Central memory CD8-positive, alpha-beta T cell (primary cell): ENCODE measurements around the gene ERCC5.

Experiments
- ATAC-seq: fragments of 150-1000 bp; cut with Tn5 transposase; replicated peaks from 2 replicates; pipeline ENCODE4 v1.10.0; 2022; ENCODE audit warnings: mild to moderate bottlenecking, moderate FRiP score, moderate number of reproducible peaks; ENCODE audit not compliant: poor library complexity, severe bottlenecking; ENCODE audit errors: extremely low read depth
- DNase-seq, 2 donors: peaks; one replicate each; pipeline ENCODE4 v3.0.0; 2021; ENCODE audit warnings: low spot score in 2 of 2
- H3K27ac Mint-ChIP-seq: one replicate; pipeline ENCODE4 v1.8.0; 2022; ENCODE audit warnings: low read depth, mild to moderate bottlenecking, moderate library complexity, mixed read lengths
- H3K27me3 Mint-ChIP-seq: one replicate; pipeline ENCODE4 v1.8.0; 2022; ENCODE audit warnings: mixed read lengths
- H3K36me3 Mint-ChIP-seq: one replicate; pipeline ENCODE4 v1.8.0; 2022; ENCODE audit warnings: mild to moderate bottlenecking, moderate library complexity, mixed read lengths; ENCODE audit not compliant: insufficient read depth
- H3K4me1 Mint-ChIP-seq: one replicate; pipeline ENCODE4 v1.8.0; 2022; ENCODE audit warnings: mixed read lengths
- H3K4me3 Mint-ChIP-seq: one replicate; pipeline ENCODE4 v1.8.0; 2022; ENCODE audit warnings: mild to moderate bottlenecking, moderate library complexity, mixed read lengths
- H3K9me3 Mint-ChIP-seq: one replicate; pipeline ENCODE4 v1.8.0; 2022; ENCODE audit warnings: mixed read lengths

Gene ERCC5

DNA sequence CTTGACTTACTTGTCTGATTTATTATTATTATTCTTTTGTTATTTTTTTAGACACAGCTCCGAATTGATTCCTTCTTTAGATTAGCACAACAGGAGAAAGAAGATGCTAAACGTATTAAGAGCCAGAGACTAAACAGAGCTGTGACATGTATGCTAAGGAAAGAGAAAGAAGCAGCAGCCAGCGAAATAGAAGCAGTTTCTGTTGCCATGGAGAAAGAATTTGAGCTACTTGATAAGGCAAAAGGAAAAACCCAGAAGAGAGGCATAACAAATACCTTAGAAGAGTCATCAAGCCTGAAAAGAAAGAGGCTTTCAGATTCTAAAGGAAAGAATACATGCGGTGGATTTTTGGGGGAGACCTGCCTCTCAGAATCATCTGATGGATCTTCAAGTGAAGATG, 29.4 kb downstream of the ERCC5 start:
- ATAC-seq, result no peak
- H3K27ac Mint-ChIP-seq, result peak overlapping the region; percentile 25
- no peak for DNase-seq
- peaks cover 12% of the 10 kb centered on the region for H3K4me1 Mint-ChIP-seq
- no peaks in the 10 kb centered on the region for H3K9me3 Mint-ChIP-seq
- no peak overlapping the region for H3K4me3 Mint-ChIP-seq
- no peaks in the 10 kb centered on the region for H3K27me3 Mint-ChIP-seq
- peaks cover 52% of the 10 kb centered on the region for H3K36me3 Mint-ChIP-seq

DNA sequence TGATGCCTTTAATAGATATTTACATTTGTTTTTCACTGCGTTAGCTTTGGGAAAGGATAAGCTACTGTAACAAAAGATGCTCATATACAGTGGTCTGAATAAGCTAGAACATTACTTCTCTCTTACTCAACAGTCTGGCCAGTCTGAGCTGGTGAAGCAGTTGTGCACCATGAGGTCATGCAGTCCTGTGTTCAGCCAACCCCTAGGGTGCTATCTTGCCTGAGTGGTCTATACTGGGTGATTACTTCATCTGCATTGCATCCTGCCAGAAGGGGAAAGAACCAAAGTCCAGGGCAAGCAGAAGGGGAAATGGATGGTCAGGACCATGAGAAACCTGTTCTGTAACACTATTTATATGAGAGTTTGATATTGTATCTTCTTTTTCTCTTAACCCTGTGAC, 31.5 kb downstream of the ERCC5 start:
- Mint-ChIP-seq H3K4me1 (peaks cover 4% of the 10 kb centered on the region), H3K27ac (no peak overlapping the region), H3K27me3 (no peaks in the 10 kb centered on the region), H3K4me3 (no peak overlapping the region), H3K36me3 (peaks cover 49% of the 10 kb centered on the region), H3K9me3 (no peaks in the 10 kb centered on the region)
- no peak for ATAC-seq
- no peak for DNase-seq

DNA sequence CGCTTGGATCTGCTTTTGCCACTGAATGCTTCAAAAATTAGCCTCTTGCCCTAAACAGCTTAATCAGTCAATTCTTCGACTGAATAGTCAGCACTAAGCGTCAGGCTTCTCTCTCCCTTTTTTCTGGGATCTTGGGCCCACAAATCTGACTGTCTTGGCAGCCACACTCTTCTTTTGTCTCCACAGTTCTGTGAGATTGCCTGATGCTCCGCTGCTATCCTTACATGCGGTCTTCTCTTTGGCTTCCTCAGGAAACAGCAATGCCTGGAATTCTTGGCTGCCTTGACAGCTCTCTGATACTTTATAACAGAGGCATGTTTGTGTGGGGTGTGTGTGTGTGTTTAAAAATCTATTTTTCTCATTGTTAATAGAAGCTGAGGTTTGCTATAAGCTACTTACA, 32.6 kb downstream of the ERCC5 start:
- ATAC-seq, result no peak
- Mint-ChIP-seq H3K4me3 (no peak overlapping the region), H3K27ac (no peak overlapping the region), H3K27me3 (no peaks in the 10 kb centered on the region), H3K36me3 (peaks cover 43% of the 10 kb centered on the region), H3K9me3 (no peaks in the 10 kb centered on the region), H3K4me1 (no peaks in the 10 kb centered on the region)
- no peak for DNase-seq

DNA sequence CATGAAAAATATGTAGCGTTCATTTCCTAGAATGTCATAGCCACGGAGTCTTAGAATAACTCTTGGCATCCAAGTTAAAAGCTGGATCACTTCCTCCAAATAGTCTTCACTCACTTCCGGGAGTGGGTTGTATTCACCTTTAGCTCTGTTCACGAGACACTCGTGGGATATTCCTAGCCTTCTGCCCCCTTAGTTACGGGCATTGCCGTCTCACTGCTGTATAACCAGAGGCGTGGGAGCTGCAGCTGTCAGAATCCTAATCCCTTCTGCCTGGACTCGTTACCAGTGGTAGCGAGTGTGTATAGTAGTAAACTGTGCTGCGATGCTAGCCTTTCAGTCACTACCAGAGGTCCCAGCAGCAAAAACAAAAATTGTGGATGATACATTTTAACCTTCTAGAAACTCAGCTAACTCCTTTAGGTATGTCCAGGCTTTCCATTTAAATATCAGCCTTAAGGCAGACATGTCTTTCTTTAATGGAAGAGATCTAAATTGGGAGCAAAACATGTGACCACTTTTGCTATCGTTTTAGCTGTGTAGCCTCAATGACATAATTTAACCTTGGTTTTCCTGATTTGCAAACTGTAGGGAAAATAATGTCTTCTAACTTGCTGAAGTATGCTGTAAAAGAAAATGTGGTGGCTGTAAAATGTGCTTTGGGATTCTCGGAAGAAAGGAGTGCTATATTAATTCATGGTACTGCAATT, 34.1 kb downstream of the ERCC5 start:
- DNase-seq, result no peak
- H3K27me3 Mint-ChIP-seq, result no peaks in the 10 kb centered on the region
- H3K4me1 Mint-ChIP-seq, result no peaks in the 10 kb centered on the region
- ATAC-seq, result no peak
- no peaks in the 10 kb centered on the region for H3K9me3 Mint-ChIP-seq
- H3K27ac Mint-ChIP-seq, result no peak overlapping the region
- H3K36me3 Mint-ChIP-seq, result peaks cover 33% of the 10 kb centered on the region
- H3K4me3 Mint-ChIP-seq, result no peak overlapping the region

DNA sequence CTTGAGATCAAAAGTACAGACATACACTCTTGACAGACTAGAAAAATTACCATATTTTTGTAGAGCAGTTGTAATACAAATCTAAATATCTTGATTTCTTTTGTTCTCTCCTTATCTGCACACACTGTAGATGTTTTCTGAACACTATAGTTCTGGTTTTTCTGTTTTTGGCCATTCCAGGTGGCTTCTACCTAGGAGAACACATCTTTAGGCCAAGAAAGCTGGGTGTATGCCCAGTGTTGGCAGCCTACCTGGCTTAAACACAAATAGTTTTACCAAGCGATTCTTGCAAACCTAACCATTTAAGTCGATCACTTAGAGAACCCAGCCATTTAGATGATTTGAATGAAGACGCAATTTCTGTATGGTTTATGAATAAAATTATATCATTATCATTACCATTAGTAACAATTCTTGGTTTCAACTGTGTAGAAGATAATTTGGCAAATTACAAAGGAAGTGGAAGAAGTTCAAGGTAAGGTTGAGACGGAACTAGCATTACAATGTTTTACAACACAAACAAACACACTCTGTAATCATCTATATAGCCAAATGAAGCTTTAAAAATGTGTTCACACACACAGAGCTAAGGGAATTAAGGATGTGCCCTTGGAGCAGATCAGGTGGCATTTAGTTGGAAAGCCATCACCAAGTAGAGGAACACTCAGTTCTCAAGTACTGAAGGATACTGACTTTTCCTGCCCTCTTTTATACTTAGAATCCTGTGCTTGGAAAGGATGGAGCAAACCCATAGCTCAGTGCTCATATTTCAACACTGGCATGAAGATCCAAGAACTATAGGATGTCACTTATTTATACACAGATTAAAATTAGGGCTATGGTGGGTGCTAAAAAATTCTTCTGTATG, 36.2 kb downstream of the ERCC5 start:
- H3K4me3 Mint-ChIP-seq, result no peak overlapping the region
- peaks cover 12% of the 10 kb centered on the region for H3K36me3 Mint-ChIP-seq
- DNase-seq (no peak), ATAC-seq (no peak)
- H3K27me3 Mint-ChIP-seq, result no peaks in the 10 kb centered on the region
- H3K27ac Mint-ChIP-seq, result no peak overlapping the region
- no peaks in the 10 kb centered on the region for H3K4me1 Mint-ChIP-seq
- H3K9me3 Mint-ChIP-seq, result no peaks in the 10 kb centered on the region

DNA sequence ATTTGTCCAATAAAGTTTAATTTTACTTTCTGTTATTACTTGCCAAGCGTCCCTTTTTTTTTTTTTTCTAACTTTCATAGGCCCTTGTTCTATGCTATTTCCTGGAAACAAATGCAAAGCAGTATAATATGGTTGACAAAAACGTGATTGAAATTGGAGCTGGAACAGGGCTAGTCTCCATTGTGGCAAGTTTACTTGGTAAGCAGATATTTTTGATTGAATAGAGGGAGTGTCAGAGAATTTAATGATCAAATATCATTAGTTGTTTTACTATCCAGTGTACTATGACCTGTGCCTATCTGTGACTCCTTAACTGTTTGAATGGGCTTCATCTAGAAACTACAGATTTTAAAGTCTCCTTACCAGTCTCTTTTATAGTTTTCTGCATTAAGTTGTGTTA, 46.7 kb downstream of the ERCC5 start:
- DNase-seq (no peak), ATAC-seq (no peak)
- Mint-ChIP-seq H3K9me3 (no peaks in the 10 kb centered on the region), H3K4me3 (no peak overlapping the region), H3K36me3 (no peaks in the 10 kb centered on the region), H3K27me3 (no peaks in the 10 kb centered on the region), H3K4me1 (no peaks in the 10 kb centered on the region), H3K27ac (no peak overlapping the region)

DNA sequence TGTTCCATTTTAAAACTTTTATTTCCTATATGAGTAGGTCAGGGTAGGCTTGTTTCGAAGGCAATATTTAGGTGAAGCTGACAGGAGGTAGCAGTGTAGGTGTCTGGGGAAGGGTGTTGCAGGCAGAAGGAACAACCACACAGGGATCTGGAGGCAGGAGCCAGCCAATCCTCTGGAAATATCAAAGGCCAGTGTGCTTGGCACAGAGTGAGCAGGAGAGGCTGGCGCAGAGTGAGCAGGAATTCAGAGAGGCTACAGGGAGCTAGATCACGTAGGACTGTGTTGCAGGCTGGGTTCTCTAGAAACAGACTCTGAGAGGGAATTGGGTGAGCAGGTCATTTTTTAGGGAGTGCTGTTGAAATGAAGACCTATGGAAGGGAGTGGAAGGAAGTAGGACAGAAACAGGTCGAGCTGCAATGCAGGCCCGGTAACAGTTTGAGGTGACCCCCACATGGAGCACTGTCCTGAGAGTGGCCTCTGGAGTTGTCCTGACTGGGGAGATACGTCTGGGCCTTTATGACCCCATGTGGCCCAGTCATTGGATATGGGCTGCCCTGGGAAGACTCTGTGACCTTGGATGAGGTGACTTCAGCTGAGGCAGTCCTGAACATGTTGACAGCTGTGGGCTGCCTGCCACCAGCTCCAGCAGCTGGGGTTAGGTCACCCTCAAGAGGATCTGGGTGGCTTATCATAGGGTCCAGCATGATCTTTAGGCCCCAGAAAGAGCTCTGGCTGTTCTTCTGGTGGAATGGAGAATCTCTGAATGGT, 51.7 kb downstream of the ERCC5 start:
- peaks cover 2% of the 10 kb centered on the region for H3K27me3 Mint-ChIP-seq
- H3K27ac Mint-ChIP-seq, result peak overlapping the region; percentile 32
- no peak overlapping the region for H3K4me3 Mint-ChIP-seq
- DNase-seq (no peak), ATAC-seq (no peak)
- H3K4me1 Mint-ChIP-seq, result no peaks in the 10 kb centered on the region
- no peaks in the 10 kb centered on the region for H3K36me3 Mint-ChIP-seq
- no peaks in the 10 kb centered on the region for H3K9me3 Mint-ChIP-seq

DNA sequence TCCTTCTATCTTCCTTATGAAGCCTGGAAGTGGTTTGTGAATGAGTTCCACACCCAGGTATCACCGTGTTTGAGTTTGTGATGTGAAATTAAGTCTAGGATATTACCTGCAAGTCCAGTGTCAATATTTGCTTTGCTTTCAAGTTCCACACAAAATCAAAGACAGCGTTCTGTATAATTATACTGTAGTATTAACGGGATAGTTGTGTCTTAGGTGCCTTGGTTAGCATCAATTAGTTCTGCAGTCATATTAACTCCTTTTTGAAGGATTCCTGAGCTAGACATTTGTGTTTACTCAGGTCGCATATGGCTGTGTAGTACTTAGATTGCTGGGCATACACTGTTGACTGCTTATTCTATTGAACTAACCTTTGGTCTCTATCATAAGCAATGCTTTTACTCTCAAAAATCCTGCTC, 54.4 kb downstream of the ERCC5 start:
- H3K4me1 Mint-ChIP-seq, result no peaks in the 10 kb centered on the region
- H3K27me3 Mint-ChIP-seq, result peaks cover 23% of the 10 kb centered on the region
- ATAC-seq, result no peak
- no peak overlapping the region for H3K27ac Mint-ChIP-seq
- no peaks in the 10 kb centered on the region for H3K9me3 Mint-ChIP-seq
- H3K36me3 Mint-ChIP-seq, result no peaks in the 10 kb centered on the region
- DNase-seq, result no peak
- H3K4me3 Mint-ChIP-seq, result no peak overlapping the region

DNA sequence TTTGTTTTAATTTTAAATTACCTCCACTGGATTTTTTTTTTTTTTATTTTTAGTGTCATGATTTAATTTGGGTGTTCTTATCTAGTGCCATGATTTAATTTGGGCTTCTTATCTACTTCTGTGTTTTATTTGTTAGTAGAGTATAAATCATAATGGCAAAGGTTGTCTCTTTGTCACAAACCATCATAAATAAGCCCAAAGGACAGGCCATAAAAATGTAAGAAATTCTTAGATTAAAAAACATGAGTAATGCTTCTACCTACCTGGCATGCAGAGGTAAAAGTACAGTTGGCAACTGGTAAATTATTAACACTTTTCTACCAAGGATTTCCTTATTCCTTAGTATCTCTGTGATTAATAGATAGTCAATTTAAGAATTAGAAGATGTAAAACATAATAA, 55.2 kb downstream of the ERCC5 start:
- H3K36me3 Mint-ChIP-seq, result no peaks in the 10 kb centered on the region
- DNase-seq (no peak), ATAC-seq (no peak)
- no peaks in the 10 kb centered on the region for H3K9me3 Mint-ChIP-seq
- H3K4me1 Mint-ChIP-seq, result no peaks in the 10 kb centered on the region
- no peak overlapping the region for H3K4me3 Mint-ChIP-seq
- H3K27ac Mint-ChIP-seq, result no peak overlapping the region
- peaks cover 27% of the 10 kb centered on the region for H3K27me3 Mint-ChIP-seq

DNA sequence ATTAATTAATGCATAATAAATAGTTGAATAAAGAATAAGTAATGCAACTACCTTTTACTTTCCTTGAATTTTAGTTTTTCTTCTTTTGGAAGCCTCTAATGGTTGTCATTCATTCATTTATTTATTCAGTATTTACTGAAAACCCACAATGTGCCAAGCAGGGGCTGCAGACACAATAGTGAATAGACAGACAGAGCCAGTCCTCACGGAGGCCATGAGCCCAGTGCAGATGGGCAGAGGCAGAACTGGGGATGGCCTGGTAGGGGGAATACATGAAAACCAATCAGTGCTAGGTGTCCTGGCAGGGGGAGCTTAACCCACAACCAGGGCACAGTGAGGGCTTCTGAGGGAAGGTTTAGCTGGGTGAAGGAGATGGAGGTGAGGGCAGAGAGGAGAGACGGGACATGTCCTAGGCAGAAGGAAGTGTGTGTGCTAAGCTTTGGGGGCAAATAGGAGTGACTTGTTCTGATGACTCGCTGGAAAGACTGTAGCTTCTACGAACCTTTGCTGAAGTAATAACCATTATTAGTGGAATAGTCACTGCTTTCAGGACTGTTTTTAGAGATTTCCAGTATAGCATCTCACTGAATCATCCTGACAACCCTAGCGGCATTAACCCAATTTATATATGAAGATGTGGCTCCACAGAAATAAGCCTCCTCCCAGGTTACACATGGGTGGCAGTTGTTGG, 55.9 kb downstream of the ERCC5 start:
- ATAC-seq (no peak), DNase-seq (no peak)
- no peaks in the 10 kb centered on the region for H3K9me3 Mint-ChIP-seq
- H3K27me3 Mint-ChIP-seq, result peaks cover 34% of the 10 kb centered on the region
- no peaks in the 10 kb centered on the region for H3K4me1 Mint-ChIP-seq
- no peaks in the 10 kb centered on the region for H3K36me3 Mint-ChIP-seq
- H3K4me3 Mint-ChIP-seq, result no peak overlapping the region
- no peak overlapping the region for H3K27ac Mint-ChIP-seq

DNA sequence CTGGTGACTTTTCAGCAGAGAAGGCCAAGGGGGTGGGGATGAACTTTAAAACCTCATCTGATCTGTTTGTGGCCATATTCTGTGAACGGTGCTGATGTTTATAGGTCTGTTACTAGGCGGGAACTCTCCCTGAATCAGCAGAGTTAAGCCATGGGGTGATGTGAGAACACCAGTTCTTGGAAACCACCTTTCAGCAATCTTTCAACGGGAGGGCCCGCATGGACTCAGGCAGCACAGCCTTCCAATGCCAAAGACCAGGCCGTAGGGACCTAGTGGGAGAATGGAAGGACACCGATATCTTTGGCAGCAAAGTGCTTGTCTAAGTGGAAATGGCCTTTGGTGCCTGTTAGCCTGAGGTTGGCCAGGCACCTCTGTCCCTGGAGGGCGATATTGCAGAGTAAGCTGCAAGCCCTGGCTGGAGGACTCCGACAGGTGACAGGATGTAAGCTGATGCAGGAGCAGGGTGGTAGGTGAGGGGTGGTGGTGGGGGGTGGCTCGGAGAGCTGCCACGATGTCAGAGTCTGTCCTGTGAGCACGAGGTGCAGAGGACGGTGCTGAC, 57.0 kb downstream of the ERCC5 start:
- Mint-ChIP-seq H3K9me3 (no peaks in the 10 kb centered on the region), H3K4me3 (no peak overlapping the region), H3K36me3 (no peaks in the 10 kb centered on the region), H3K27me3 (peaks cover 42% of the 10 kb centered on the region), H3K27ac (no peak overlapping the region), H3K4me1 (no peaks in the 10 kb centered on the region)
- ATAC-seq (no peak), DNase-seq (no peak)
